HL-60 (cell line): Measurements from ENCODE around the gene TTLL11.

ENCODE experiments used
- DNase-seq, 2 experiments: peaks; one replicate each; pipeline ENCODE4 v3.0.0-alpha.2; 2010 to 2020; ENCODE audit warnings: low read depth in 1 of 2, low spot score in 1 of 2
- H3K27ac ChIP-seq: fragments of 250-450 bp; sonication (Bioruptor Pico); replicated peaks from 2 replicates; pipeline ENCODE4 v1.5.1; 2020; ENCODE audit warnings: mild to moderate bottlenecking, moderate library complexity
- H3K27me3 ChIP-seq: fragments of 250-450 bp; sonication (Bioruptor Pico); 2 replicates; pipeline ENCODE4 v1.5.1; 2021; ENCODE audit warnings: mild to moderate bottlenecking, moderate library complexity; ENCODE audit not compliant: insufficient read depth, poor library complexity, severe bottlenecking
- H3K4me3 ChIP-seq: replicated peaks from 2 replicates; pipeline ENCODE4 v1.5.1; 2011; ENCODE audit warnings: mild to moderate bottlenecking, control low read depth, low read length; ENCODE audit not compliant: insufficient read depth
- GABPA ChIP-seq: IDR thresholded peaks from 2 replicates; pipeline ENCODE4 v1.6.1; 2012; ENCODE audit warnings: low read depth
- POLR2AphosphoS5 ChIP-seq: IDR thresholded peaks from 2 replicates; pipeline ENCODE4 v1.6.1; 2012; ENCODE audit warnings: low read depth
- SPI1 ChIP-seq: IDR thresholded peaks from 2 replicates; pipeline ENCODE4 v1.6.1; 2012; ENCODE audit warnings: low read depth, mild to moderate bottlenecking, borderline replicate concordance
- TF ChIP-seq, protein P1 (sequence below): IDR thresholded peaks from one replicate; pipeline ENCODE4 v1.5.1; 2011; ENCODE audit warnings: low read length, control low read depth, inconsistent platforms; ENCODE audit not compliant: insufficient read depth
- TF ChIP-seq, protein P2 (sequence below): IDR thresholded peaks from 2 replicates; pipeline ENCODE4 v1.6.1; 2012; ENCODE audit warnings: low read depth; ENCODE audit not compliant: insufficient replicate concordance

TTLL11 gene

DNA sequence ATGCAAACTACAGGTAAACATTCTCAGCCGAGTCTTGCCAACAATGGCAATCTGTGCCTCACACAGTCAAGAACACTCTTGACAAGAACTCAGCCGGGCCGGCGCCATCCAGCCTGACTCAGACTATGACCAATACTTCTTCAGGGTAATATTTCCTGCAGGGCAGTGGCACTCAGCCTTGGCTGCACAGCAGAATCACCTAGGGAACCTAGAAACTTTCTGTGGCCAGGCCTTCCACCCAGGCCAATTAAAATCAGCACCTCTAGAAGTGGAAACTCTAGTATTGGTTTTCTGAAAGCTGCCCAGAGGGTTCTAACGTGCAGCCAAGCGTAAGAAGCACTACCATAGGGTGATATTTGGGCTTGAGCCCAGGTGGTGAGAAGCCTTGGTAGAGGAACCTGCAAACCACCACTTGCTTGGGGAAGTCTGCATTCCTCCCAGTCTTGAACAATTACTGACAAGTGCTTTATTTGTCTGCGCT lies 120.6 kb downstream of the TTLL11 start:
- TF ChIP-seq, protein P1, sequence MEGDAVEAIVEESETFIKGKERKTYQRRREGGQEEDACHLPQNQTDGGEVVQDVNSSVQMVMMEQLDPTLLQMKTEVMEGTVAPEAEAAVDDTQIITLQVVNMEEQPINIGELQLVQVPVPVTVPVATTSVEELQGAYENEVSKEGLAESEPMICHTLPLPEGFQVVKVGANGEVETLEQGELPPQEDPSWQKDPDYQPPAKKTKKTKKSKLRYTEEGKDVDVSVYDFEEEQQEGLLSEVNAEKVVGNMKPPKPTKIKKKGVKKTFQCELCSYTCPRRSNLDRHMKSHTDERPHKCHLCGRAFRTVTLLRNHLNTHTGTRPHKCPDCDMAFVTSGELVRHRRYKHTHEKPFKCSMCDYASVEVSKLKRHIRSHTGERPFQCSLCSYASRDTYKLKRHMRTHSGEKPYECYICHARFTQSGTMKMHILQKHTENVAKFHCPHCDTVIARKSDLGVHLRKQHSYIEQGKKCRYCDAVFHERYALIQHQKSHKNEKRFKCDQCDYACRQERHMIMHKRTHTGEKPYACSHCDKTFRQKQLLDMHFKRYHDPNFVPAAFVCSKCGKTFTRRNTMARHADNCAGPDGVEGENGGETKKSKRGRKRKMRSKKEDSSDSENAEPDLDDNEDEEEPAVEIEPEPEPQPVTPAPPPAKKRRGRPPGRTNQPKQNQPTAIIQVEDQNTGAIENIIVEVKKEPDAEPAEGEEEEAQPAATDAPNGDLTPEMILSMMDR: no peak
- TF ChIP-seq, protein P2, sequence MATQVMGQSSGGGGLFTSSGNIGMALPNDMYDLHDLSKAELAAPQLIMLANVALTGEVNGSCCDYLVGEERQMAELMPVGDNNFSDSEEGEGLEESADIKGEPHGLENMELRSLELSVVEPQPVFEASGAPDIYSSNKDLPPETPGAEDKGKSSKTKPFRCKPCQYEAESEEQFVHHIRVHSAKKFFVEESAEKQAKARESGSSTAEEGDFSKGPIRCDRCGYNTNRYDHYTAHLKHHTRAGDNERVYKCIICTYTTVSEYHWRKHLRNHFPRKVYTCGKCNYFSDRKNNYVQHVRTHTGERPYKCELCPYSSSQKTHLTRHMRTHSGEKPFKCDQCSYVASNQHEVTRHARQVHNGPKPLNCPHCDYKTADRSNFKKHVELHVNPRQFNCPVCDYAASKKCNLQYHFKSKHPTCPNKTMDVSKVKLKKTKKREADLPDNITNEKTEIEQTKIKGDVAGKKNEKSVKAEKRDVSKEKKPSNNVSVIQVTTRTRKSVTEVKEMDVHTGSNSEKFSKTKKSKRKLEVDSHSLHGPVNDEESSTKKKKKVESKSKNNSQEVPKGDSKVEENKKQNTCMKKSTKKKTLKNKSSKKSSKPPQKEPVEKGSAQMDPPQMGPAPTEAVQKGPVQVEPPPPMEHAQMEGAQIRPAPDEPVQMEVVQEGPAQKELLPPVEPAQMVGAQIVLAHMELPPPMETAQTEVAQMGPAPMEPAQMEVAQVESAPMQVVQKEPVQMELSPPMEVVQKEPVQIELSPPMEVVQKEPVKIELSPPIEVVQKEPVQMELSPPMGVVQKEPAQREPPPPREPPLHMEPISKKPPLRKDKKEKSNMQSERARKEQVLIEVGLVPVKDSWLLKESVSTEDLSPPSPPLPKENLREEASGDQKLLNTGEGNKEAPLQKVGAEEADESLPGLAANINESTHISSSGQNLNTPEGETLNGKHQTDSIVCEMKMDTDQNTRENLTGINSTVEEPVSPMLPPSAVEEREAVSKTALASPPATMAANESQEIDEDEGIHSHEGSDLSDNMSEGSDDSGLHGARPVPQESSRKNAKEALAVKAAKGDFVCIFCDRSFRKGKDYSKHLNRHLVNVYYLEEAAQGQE: no peak
- TF ChIP-seq SPI1 (no peak), GABPA (no peak), POLR2AphosphoS5 (no peak)
- DNase-seq: no peak
- Histone ChIP-seq H3K27ac (no peak overlapping the region), H3K4me3 (no peak overlapping the region), H3K27me3 (no peaks in the 10 kb centered on the region)

DNA sequence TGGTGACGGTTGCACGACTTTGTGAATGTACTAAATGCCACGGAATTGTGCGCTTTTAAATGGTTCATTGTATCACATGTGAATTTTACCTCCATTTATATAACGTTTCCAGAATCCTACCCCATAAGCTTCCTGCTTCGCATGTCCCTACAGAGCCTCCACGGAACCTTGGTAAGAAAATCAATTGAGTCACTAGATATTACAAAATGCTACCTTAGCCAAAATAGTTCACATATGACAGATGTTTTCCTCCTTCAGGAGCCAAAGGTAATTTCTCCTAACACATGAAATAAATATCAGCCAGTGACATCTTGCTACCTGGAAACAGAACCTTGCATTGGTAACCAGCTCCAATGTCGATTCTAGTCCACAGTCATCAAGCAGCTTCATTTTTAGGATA lies 125.1 kb downstream of the TTLL11 start:
- H3K4me3 ChIP-seq: no peak overlapping the region
- TF ChIP-seq, protein P2: no peak
- TF ChIP-seq POLR2AphosphoS5: no peak
- TF ChIP-seq SPI1: no peak
- TF ChIP-seq GABPA: no peak
- TF ChIP-seq, protein P1: no peak

DNA sequence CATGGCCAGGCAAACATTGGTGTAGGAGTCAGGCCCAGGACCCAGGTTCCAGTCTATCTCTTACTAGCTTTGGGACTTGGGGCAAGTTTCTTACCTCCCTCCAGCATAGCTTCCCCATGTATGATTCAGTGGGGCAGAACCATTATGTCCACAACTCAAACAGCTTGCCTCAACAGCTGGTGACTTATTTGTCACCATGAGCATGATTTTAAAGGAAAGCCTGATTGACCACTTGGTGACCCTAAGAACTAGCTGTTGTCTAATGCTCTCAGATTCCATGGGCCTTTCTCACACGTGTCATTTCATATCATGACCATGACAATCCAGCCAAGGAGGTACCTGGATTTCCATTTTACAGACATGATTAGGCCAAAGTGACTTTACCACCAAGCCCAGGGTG lies 126.4 kb downstream of the TTLL11 start:
- TF ChIP-seq, protein P2: no peak
- TF ChIP-seq, protein P1: no peak
- TF ChIP-seq GABPA: no peak
- no peak for TF ChIP-seq POLR2AphosphoS5
- no peak for TF ChIP-seq SPI1
- Histone ChIP-seq H3K4me3 (no peak overlapping the region), H3K27me3 (no peaks in the 10 kb centered on the region), H3K27ac (no peak overlapping the region)
- no peak for DNase-seq

More for the DNA sequence above, 125.1 kb downstream of the TTLL11 start:
- Histone ChIP-seq H3K27me3 (no peaks in the 10 kb centered on the region), H3K27ac (no peak overlapping the region)
- DNase-seq: no peak
